HT1080 (cell line): Measurements from ENCODE around the gene DLX3. TPM values are rescaled to one million over a fixed set of nuclear protein-coding genes. Genes with fewer than 3 reads are reported as not detected.

Source experiments
- DNase-seq: peaks from one replicate; pipeline ENCODE4 v3.0.0-alpha.2; 2015; ENCODE audit warnings: low read depth
- total RNA-seq: library from RNA; depleted of rRNA; stranded (reverse); fragments of >200 nt; shearing (Covaris generic); gene quantifications from 2 replicates; pipeline ENCODE4 v1.2.3, GENCODE V29; 2014

Gene DLX3
- total RNA-seq, 1 experiment from 2014 or later, result 0.13 TPM

GRCh38 chr17:49973271-49973615 lies 21.8 kb downstream of the DLX3 start:
- DNase-seq, result no peak

- no peak for DNase-seq
Observed at GRCh38 chr17:49972486-49973270, 22.3 kb downstream of the DLX3 start.

- DNase-seq, result no peak
Observed at GRCh38 chr17:49971848-49972485, 23.1 kb downstream of the DLX3 start.

GRCh38 chr17:49971199-49971847 lies 23.7 kb downstream of the DLX3 start:
- DNase-seq, result no peak

- no peak for DNase-seq
Observed at GRCh38 chr17:49970498-49970897, 24.5 kb downstream of the DLX3 start.

- DNase-seq, result no peak
Observed at GRCh38 chr17:49969795-49970389, 25.1 kb downstream of the DLX3 start.

DNA sequence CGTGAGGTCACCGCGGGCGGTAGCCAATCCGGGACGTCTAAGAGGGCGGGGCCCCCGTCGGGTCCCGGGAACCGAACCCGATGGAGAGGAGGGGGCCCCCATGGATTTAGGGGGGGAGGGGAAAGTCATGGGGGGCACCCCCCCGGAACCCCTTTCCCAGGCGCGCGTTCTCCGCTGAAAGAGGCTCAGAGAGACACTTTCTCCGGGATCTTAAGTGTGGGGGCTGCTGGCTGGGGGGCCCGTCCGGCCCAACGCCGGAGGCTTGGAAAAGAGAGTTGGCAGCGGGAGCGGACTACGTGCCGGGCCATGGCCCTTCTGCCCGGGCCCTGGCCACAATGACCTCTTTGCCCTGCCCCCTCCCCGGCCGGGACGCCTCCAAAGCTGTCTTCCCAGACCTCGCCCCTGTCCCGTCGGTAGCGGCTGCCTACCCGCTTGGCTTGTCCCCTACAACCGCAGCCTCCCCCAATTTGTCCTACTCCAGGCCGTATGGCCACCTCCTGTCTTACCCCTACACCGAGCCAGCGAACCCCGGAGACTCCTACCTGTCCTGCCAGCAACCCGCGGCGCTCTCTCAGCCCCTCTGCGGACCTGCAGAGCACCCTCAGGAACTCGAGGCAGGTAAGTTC lies 25.8 kb downstream of the DLX3 start, which contains the start of gene DLX4:
DLX4 (plus strand) TSS at position 57 of the 626 bp plus-strand sequence; CDS start at position 336, 279 bp downstream.
- DNase-seq, result no peak

GRCh38 chr17:49968405-49969133 lies 26.5 kb downstream of the DLX3 start:
- DNase-seq, result peak; percentile 73

GRCh38 chr17:49967621-49968404 lies 27.2 kb downstream of the DLX3 start:
- no peak for DNase-seq

DNA sequence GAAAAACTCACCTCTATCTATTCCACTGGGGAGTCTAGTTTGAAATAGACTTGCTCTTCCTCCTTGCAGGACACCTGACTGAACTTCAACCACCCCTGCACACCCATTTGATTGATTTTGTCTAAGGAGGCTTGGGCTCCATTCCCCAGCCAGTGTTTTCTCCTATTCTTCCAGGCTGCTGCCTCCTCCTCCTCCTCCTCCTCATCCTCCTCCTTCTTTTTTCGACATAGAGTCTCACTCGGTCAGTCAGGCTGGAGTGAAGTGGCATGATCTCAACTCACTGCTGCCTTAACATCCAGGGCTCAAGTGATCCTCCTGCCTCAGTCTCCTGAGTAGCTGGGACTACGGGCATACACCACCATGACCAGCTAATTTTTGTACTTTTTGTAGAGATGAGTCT lies 27.8 kb downstream of the DLX3 start:
- DNase-seq, result no peak

DNA sequence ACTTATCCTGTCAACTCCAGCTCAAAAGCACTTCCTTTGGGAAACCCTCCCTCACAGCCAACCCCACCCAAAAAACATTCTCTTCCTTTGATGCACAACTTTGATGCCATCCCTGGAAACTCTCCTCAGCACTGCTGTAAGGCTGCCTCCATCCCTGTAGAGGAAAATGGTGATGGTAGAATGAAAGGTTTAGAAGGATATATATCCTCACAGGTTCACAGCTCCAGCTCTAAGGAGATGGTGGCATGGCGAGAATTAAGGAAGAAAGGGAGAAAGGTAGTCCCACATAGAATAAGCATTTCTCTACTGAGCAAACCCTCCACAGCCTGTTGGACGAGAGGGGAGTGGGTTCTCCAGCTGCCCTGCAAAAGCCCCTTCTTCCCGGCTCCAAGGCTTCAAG lies 28.3 kb downstream of the DLX3 start:
- no peak for DNase-seq

- DNase-seq, result no peak
Observed at GRCh38 chr17:49965524-49965909, 29.5 kb downstream of the DLX3 start.

- no peak for DNase-seq
Observed at GRCh38 chr17:49964769-49965523, 30.1 kb downstream of the DLX3 start.

- no peak for DNase-seq
Observed at GRCh38 chr17:49964303-49964768, 30.7 kb downstream of the DLX3 start.

- no peak for DNase-seq
Observed at GRCh38 chr17:49963626-49964302, 31.3 kb downstream of the DLX3 start.

- DNase-seq, result no peak
Observed at GRCh38 chr17:49963309-49963625, 31.8 kb downstream of the DLX3 start.

GRCh38 chr17:49962599-49963308 lies 32.3 kb downstream of the DLX3 start:
- no peak for DNase-seq
